Measurements from ENCODE around the gene TYMS.

Gene TYMS

DNA sequence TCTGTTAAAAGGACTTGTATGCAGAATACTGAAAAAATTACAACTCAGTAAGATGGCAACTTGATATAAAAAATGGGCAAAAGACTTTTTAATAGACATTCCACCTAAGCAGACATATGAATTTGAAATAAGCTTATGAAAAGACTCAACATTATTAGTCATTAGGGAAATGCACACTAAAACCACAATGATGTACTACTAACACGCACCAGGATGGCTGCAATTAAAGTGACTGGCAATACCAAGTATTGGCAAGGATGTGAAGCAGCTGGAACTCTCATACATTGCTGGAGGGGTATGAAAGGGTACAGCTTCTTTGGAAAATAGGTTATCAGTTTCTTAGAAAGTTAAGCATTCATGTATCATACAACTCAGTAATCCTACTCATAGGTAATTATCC lies 58.2 kb downstream of the TYMS start:
- no peak for DNase-seq

- no peak for DNase-seq
These were observed 59.5 kb downstream of the TYMS start for GRCh38 chr18:717003-717402.
